Measurements from ENCODE around the gene PCDHGA10. TPM values are rescaled to one million over a fixed set of nuclear protein-coding genes. Genes with fewer than 3 reads are reported as not detected.
"Not testable (repeated sequence)": the region's sequence is repeated elsewhere in the genome, so short reads cannot be mapped to it uniquely, and the experiment has no call there.

Gene PCDHGA10
- total RNA-seq, 4 donors from 2014 or later = 4.1 to 8.0 (median 7.3) TPM

- peak within 1 kb of the TSS in 3 of 4 donors; percentile 31 to 49 (median 35) for H3K4me3 ChIP-seq
- H3K36me3 ChIP-seq; H3K27ac ChIP-seq; H3K4me1 ChIP-seq; DNase-seq; intact Hi-C loops (cut with DNase I): not testable (repeated sequence)
- peaks cover 21 to 94% (median 85%) of the 10 kb centered on the region in 3 donors for H3K9me3 ChIP-seq
- H3K27me3 ChIP-seq = peaks cover 0 to 45% (median 0%) of the 10 kb centered on the region in 4 donors
- 4 to 9% methylated on average over 19 to 23 of the region's 43 CpGs for WGBS, 2 donors
- TF ChIP-seq CTCF (IDR thresholded peaks at IDR 0.05) = peak in 5 of 6 experiments; percentile 24 to 55 (median 42)
These were observed 14.8 kb upstream of the PCDHGA10 start, which contains the start of gene PCDHGB5 for GRCh38 chr5:141397756-141398551. Gene PCDHGB5 (plus strand): TSS chr5:141397947. CDS start chr5:141398128, 181 bp downstream.

GRCh38 chr5:141398608-141399007, 14.2 kb upstream of the PCDHGA10 start:
- Histone ChIP-seq H3K27me3 (peaks cover 0 to 44% (median 0%) of the 10 kb centered on the region in 4 donors), H3K4me1 (peaks cover 0 to 3% (median 0%) of the 10 kb centered on the region in 3 donors), H3K4me3 (peak overlapping the region in 1 of 4 donors; percentile 3), H3K27ac (no peak overlapping the region), H3K36me3 (no peaks in the 10 kb centered on the region), H3K9me3 (peaks cover 17 to 94% (median 85%) of the 10 kb centered on the region in 3 donors)
- DNase-seq = no peak
- intact Hi-C loops (cut with DNase I) = no loop called here
- TF ChIP-seq POLR2A (IDR thresholded peaks at IDR 0.05) (no peak), CTCF (IDR thresholded peaks at IDR 0.05) (no peak)
- 39 to 40% methylated on average over 8 to 15 of the region's 15 CpGs for WGBS, 2 donors

GRCh38 chr5:141399555-141400258, 13.1 kb upstream of the PCDHGA10 start:
- peaks cover 0 to 40% (median 0%) of the 10 kb centered on the region in 4 donors for H3K27me3 ChIP-seq
- DNase-seq = no peak
- peaks cover 0 to 3% (median 0%) of the 10 kb centered on the region in 3 donors for H3K4me1 ChIP-seq
- WGBS, 2 donors = 31 to 75% methylated on average over 6 to 20 of the region's 61 CpGs
- TF ChIP-seq POLR2A (IDR thresholded peaks at IDR 0.05) (no peak), CTCF (IDR thresholded peaks at IDR 0.05) (no peak)
- intact Hi-C loops (cut with DNase I) = no loop called here
- H3K36me3 ChIP-seq = no peaks in the 10 kb centered on the region
- peaks cover 15 to 94% (median 87%) of the 10 kb centered on the region in 3 donors for H3K9me3 ChIP-seq
- H3K4me3 ChIP-seq = peak overlapping the region in 1 of 4 donors; percentile 35
- no peak overlapping the region for H3K27ac ChIP-seq

GRCh38 chr5:141402553-141403243, 10.1 kb upstream of the PCDHGA10 start, which contains the start of gene PCDHGA9:
Gene PCDHGA9 (plus strand): TSS chr5:141402778. CDS start chr5:141402953, 175 bp downstream.
- Histone ChIP-seq H3K4me3 (peak within 1 kb of the TSS in 3 of 4 donors; percentile 13 to 53 (median 35)), H3K27ac (no peak within 1 kb of the TSS), H3K27me3 (peaks cover 0 to 39% (median 0%) of the 10 kb centered on the region in 4 donors), H3K4me1 (peaks cover 0 to 3% (median 0%) of the 10 kb centered on the region in 3 donors), H3K9me3 (peaks cover 15 to 94% (median 85%) of the 10 kb centered on the region in 3 donors), H3K36me3 (no peaks in the 10 kb centered on the region)
- WGBS, 2 donors = 16 to 35% methylated on average over 7 to 20 of the region's 27 CpGs
- intact Hi-C loops (cut with DNase I) = no loop called here
- TF ChIP-seq POLR2A (IDR thresholded peaks at IDR 0.05) (no peak), CTCF (IDR thresholded peaks at IDR 0.05) (peak in 5 of 6 experiments; percentile 12 to 48 (median 19))
- DNase-seq = no peak
